HepG2 (cell line): Measurements from ENCODE around the gene PCTP. TPM values are rescaled to one million over a fixed set of nuclear protein-coding genes. Genes with fewer than 3 reads are reported as not detected.

Experiments
- ATAC-seq: fragments of 200-7000 bp; cut with Tn5 transposase; 3 replicates; pipeline ENCODE4 v1.9.1; 2020; ENCODE audit warnings: mild to moderate bottlenecking, moderate library complexity
- BruUV-seq: library from RNA; stranded (reverse); fragments of 400-500 nt; replicated peaks from 2 replicates; lab custom pipeline; 2021; lab: Mats Ljungman, UMichigan
- CTCF ChIA-PET: fragments of 300-600 bp; formaldehyde crosslinking; extraction: SDS; loops from one replicate; lab custom pipeline; 2021; ENCODE audit warnings: low total read pairs, inconsistent platforms, low intra/inter-chr PET ratio; lab: Yijun Ruan, JAX
- POLR2A ChIA-PET: fragments of 350-600 bp; sonication (Branson Sonifier 250); formaldehyde crosslinking; loops from one replicate; lab custom pipeline; 2020; ENCODE audit warnings: antibody characterized with exemption, inconsistent platforms; lab: Yijun Ruan, JAX
- DNase-seq: peaks from one replicate; pipeline ENCODE4 v3.0.0-alpha.2; 2015; ENCODE audit warnings: low spot score
- FAIRE-seq: peaks from 3 replicates; lab custom pipeline; 2011; peaks lifted over from hg19 to GRCh38; lab: Jason Lieb, UNC
- H2AFZ ChIP-seq: one replicate; pipeline ENCODE4 v1.6.1; 2011; ENCODE audit warnings: low read length, inconsistent platforms
- H3K27ac ChIP-seq: fragments of 300-600 bp; 3 replicates; pipeline ENCODE4 v1.8.0; 2011; ENCODE audit warnings: mixed run types, mild to moderate bottlenecking, mixed read lengths, low read length, inconsistent platforms; ENCODE audit not compliant: insufficient read depth; ENCODE audit errors: extremely low read length
- H3K27me3 ChIP-seq, 2 experiments: fragments of 200-600 bp in 1 of 2; 2 replicates in 1 of 2; 3 replicates in 1 of 2; pipeline versions ENCODE4 v1.6.0 to v1.8.0; 2011; ENCODE audit warnings: low read length in 2 of 2, mild to moderate bottlenecking in 2 of 2, moderate library complexity in 2 of 2, inconsistent platforms in 1 of 2; ENCODE audit not compliant: insufficient read depth in 2 of 2, control insufficient read depth in 1 of 2
- H3K36me3 ChIP-seq, 2 experiments: fragments of 200-600 bp in 1 of 2; replicated peaks in 1 of 2; 2 replicates in 1 of 2; 3 replicates in 1 of 2; pipeline versions ENCODE4 v1.5.1 to v1.8.0; 2011; ENCODE audit warnings: low read length in 2 of 2, inconsistent platforms in 1 of 2; ENCODE audit not compliant: insufficient read depth in 2 of 2, control insufficient read depth in 1 of 2
- H3K4me1 ChIP-seq: 2 replicates; pipeline ENCODE4 v1.5.1; 2012; ENCODE audit warnings: low read length, inconsistent platforms; ENCODE audit not compliant: insufficient read depth
- H3K4me2 ChIP-seq: 2 replicates; pipeline ENCODE4 v1.6.0; 2011; ENCODE audit warnings: low read depth, low read length, inconsistent platforms
- H3K4me3 ChIP-seq, 3 experiments: fragments of 200-600 bp in 1 of 3; sonication (generic), shearing (Covaris generic) in 1 of 3; replicated peaks in 1 of 3; 2 replicates each; pipeline ENCODE4 v1.5.1; 2011 to 2016; ENCODE audit warnings: low read length in 3 of 3, inconsistent platforms in 2 of 3, low read depth in 2 of 3, mild to moderate bottlenecking in 2 of 3, control low read depth in 1 of 3, mixed read lengths in 1 of 3; ENCODE audit not compliant: insufficient read depth in 1 of 3
- H3K79me2 ChIP-seq: one replicate; pipeline ENCODE4 v1.6.1; 2011; ENCODE audit warnings: low read length, inconsistent platforms; ENCODE audit not compliant: insufficient read depth
- H3K9ac ChIP-seq: 2 replicates; pipeline ENCODE4 v1.6.0; 2011; ENCODE audit warnings: mild to moderate bottlenecking, low read depth, low read length, inconsistent platforms; ENCODE audit not compliant: insufficient read depth
- H3K9me3 ChIP-seq: 2 replicates; pipeline ENCODE4 v1.5.1; 2012; ENCODE audit warnings: mild to moderate bottlenecking, low read length
- H4K20me1 ChIP-seq: 2 replicates; pipeline ENCODE4 v1.6.0; 2011; ENCODE audit warnings: inconsistent platforms, mild to moderate bottlenecking, low read length, moderate library complexity; ENCODE audit not compliant: insufficient read depth
- PATZ1 ChIP-seq: sonication (generic); formaldehyde crosslinking; IDR thresholded peaks from 2 replicates; pipeline ENCODE4 v1.4.0; 2020; ENCODE audit warnings: missing genetic modification reagents
- ZC3H4 ChIP-seq: sonication (generic); formaldehyde crosslinking; IDR thresholded peaks from 2 replicates; pipeline ENCODE4 v1.4.0; 2020; ENCODE audit warnings: missing genetic modification reagents, borderline replicate concordance
- ZNF652 ChIP-seq: IDR thresholded peaks from 2 replicates; pipeline ENCODE4 v1.6.1; 2016; ENCODE audit warnings: low read depth, borderline replicate concordance
- WGBS: methylation state at CpG from one replicate; pipeline ENCODE4 v1.1.6; 2017; ENCODE audit warnings: low lambda C conversion rate; 5-methylcytosine and 5-hydroxymethylcytosine counted together
- in situ Hi-C: cut with HindIII; loops from 2 replicates; pipeline ENCODE4 v1.10.0; 2017; ENCODE audit warnings: low pct_unique_long_range_greater_than_20kb; ENCODE audit not compliant: extremely low pct_ligation_motif_present
- intact Hi-C: fragments of 100-400 bp; cut with micrococcal nuclease; formaldehyde crosslinking; loops from one replicate; pipeline ENCODE4 v1.10.0; 2022; ENCODE audit not compliant: unreplicated experiment
- polyA plus RNA-seq, 8 experiments: library from polyadenylated mRNA; depleted of rRNA in 3 of 8; stranded (reverse) in 7 of 8; unstranded in 1 of 8; fragments of >200 nt; fragmentation: Illumina TruSeq in 4 of 8; extraction: Trizol in 4 of 8; gene quantifications; 2 replicates each; pipeline versions ENCODE4 v1.2.1 to v1.2.3, GENCODE V29; 2011 to 2016; ENCODE audit warnings: low read depth in 4 of 8, missing spikeins in 1 of 8, mixed read lengths in 1 of 8; ENCODE audit not compliant: insufficient read depth in 1 of 8
- total RNA-seq, 5 experiments: library from RNA; depleted of rRNA; stranded (reverse); fragments of >200 nt; fragmentation: Illumina TruSeq; extraction: Trizol; gene quantifications; 2 replicates each; pipeline ENCODE4 v1.2.3, GENCODE V29; 2016; ENCODE audit warnings: low read depth in 1 of 5
- TF ChIP-seq, protein P1 (sequence below), 2 experiments: fragments of 450-650 bp in 1 of 2; sonication (generic) in 1 of 2; formaldehyde crosslinking; IDR thresholded peaks; 2 replicates each; pipeline versions ENCODE4 v1.5.0 to v1.8.0; 2020 to 2022; ENCODE audit warnings: mild to moderate bottlenecking in 1 of 2, missing genetic modification reagents in 1 of 2

PCTP gene
- total and polyA plus RNA-seq, 2 of the 13 experiments (the other 11 are each of a cell fraction or from before 2014, with no cell fraction given) = 37.1 to 50.7 TPM

DNA sequence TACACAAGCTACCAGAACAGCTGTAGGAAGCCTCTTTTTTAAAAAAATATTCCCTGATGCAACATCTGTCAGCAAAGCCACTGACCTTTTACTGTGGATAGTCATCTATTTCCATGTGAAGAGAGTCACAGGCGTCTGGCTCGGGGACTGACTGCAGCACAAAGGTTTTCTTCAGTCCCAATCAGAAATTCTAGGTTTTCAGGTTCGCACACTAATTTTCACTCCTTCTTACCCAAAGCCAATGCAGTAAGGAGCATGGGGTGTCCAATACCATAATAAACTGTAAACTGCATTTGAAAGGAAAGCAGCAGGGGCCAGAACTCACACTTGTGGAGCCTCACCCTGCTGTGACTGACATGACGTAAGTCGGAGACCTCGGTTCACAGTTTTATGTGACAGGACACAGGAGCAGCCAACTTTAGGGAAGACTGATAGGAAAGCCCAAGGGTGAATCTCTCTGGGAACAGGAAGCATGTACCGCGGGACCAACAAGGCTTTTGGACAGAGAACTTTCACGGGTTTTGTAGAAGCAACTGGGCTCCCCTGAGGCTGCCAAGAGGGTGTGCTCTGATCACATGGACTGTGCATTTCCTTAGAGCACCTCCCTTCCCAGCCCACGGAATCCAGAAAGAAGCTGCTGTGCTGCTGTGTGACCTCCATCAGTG lies 19.1 kb upstream of the PCTP start:
- TF ChIP-seq, protein P1, sequence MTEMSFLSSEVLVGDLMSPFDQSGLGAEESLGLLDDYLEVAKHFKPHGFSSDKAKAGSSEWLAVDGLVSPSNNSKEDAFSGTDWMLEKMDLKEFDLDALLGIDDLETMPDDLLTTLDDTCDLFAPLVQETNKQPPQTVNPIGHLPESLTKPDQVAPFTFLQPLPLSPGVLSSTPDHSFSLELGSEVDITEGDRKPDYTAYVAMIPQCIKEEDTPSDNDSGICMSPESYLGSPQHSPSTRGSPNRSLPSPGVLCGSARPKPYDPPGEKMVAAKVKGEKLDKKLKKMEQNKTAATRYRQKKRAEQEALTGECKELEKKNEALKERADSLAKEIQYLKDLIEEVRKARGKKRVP (CRISPR knock-in tag; IDR thresholded peaks at IDR 0.05) = 0 out of 4 replicates have a peak, but pooled peaks of 1 of the 2 experiments have one; percentile 12
- TF ChIP-seq ZC3H4 (CRISPR knock-in tag) = no peak
- H3K4me3 ChIP-seq = peak overlapping the region in 2 of 3 experiments; percentile 20 to 30; a peak in 2 of 6 replicates
- ChIA-PET CTCF (no interaction called here), POLR2A (no interaction called here)
- FAIRE-seq (no peak), DNase-seq (no peak), ATAC-seq (peak; percentile 67)
- no peak overlapping the region for H2AFZ ChIP-seq
- 13% methylated on average over 10 of the region's 10 CpGs for WGBS
- no peak overlapping the region for H3K9ac ChIP-seq
- no peaks in the 10 kb centered on the region for H4K20me1 ChIP-seq
- BruUV-seq = no TSS peak
- peaks cover 0 to 17% of the 10 kb centered on the region in 2 experiments; a peak in 1 of 5 replicates for H3K27me3 ChIP-seq
- H3K36me3 ChIP-seq = no peaks in the 10 kb centered on the region
- no peak overlapping the region for H3K27ac ChIP-seq
- in situ Hi-C loops (no loop called here), intact Hi-C loops (no loop called here)
- H3K4me2 ChIP-seq = peak overlapping the region; percentile 42
- H3K79me2 ChIP-seq = no peaks in the 10 kb centered on the region
- peaks cover 6% of the 10 kb centered on the region; the same call in 1 of the 2 replicates for H3K4me1 ChIP-seq
- H3K9me3 ChIP-seq = no peaks in the 10 kb centered on the region

DNA sequence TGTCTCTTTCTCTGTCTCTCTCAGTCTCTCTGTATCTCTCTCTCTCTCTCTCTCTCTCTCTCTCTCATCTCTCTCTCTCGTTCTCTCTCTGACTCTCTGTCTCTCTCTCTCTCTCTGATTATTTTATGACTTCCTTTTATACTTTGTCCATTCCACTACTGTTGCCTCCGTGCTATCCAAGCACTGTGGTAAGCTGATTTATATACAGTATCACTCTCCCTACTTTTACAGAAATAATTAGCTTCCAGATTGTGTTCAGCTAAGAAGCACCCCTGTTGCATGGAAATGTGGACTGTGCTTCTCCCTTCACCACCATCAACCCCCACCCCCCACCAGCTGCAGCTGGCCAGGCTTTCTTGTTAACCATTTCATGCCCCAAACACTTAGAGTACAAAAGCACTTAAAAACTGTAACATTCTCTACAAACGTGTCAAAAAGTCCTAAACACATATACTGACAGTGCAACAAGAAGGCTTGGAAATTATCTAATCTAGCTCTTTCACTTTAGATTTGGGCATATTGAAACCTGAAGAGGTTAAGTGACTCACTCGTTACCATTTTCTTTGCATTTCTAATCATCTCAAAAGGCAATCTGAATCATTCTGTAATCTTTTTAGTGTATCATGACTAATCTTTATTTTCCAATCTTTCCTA lies 16.6 kb upstream of the PCTP start:
- WGBS = 24% methylated on average over 4 of the region's 4 CpGs
- no peak for TF ChIP-seq PATZ1 (CRISPR knock-in tag)
- TF ChIP-seq ZNF652 (CRISPR knock-in tag) = peak; percentile 60; the same call in 1 of the 2 replicates
- TF ChIP-seq, all 625 proteins: peak for 1
- H3K27me3 ChIP-seq = peaks cover 0 to 17% of the 10 kb centered on the region in 2 experiments; a peak in 1 of 5 replicates
- FAIRE-seq (no peak), DNase-seq (no peak), ATAC-seq (no peak)
- no peak overlapping the region for H3K27ac ChIP-seq
- in situ Hi-C loops (no loop called here), intact Hi-C loops (no loop called here)
- no peaks in the 10 kb centered on the region for H3K9me3 ChIP-seq
- no peak overlapping the region for H3K9ac ChIP-seq
- no peak overlapping the region for H2AFZ ChIP-seq
- BruUV-seq = no TSS peak
- POLR2A ChIA-PET = interaction anchor here (0.6 to 1.4 kb wide), 2 partner anchors 13 to 17 kb away, joined by 3 read pairs; no protein-coding TSS in a partner anchor
- H3K4me1 ChIP-seq = peaks cover 6% of the 10 kb centered on the region; the same call in 1 of the 2 replicates
- H3K79me2 ChIP-seq = no peaks in the 10 kb centered on the region
- no peak overlapping the region for H3K4me2 ChIP-seq
- CTCF ChIA-PET = no interaction called here
- H3K36me3 ChIP-seq = no peaks in the 10 kb centered on the region
- H3K4me3 ChIP-seq = no peak overlapping the region
- no peaks in the 10 kb centered on the region for H4K20me1 ChIP-seq
